Ishikawa (cell line): ENCODE measurements around the gene PRRC2B.

Experiments
- CEBPB ChIP-seq: IDR thresholded peaks from 2 replicates; pipeline ENCODE4 v1.6.1; 2012
- CREB1 ChIP-seq: IDR thresholded peaks from 2 replicates; pipeline ENCODE4 v1.6.1; 2012; ENCODE audit warnings: low read depth
- EGR1 ChIP-seq: IDR thresholded peaks from 2 replicates; pipeline ENCODE4 v1.6.1; 2012
- EP300 ChIP-seq: IDR thresholded peaks from 2 replicates; pipeline ENCODE4 v1.6.1; 2012; ENCODE audit warnings: borderline replicate concordance
- FOXM1 ChIP-seq: IDR thresholded peaks from 2 replicates; pipeline ENCODE4 v1.6.1; 2012; ENCODE audit warnings: low read depth, borderline replicate concordance
- MAX ChIP-seq: IDR thresholded peaks from 2 replicates; pipeline ENCODE4 v1.6.1; 2012
- NFIC ChIP-seq: IDR thresholded peaks from 2 replicates; pipeline ENCODE4 v1.6.1; 2012
- RAD21 ChIP-seq: IDR thresholded peaks from 2 replicates; pipeline ENCODE4 v1.6.1; 2012; ENCODE audit warnings: low read depth
- REST ChIP-seq: IDR thresholded peaks from 2 replicates; pipeline ENCODE4 v1.6.1; 2012; ENCODE audit warnings: low read depth, mild to moderate bottlenecking
- TAF1 ChIP-seq: IDR thresholded peaks from 2 replicates; pipeline ENCODE4 v1.6.1; 2012; ENCODE audit warnings: low read depth, mild to moderate bottlenecking
- TCF12 ChIP-seq: IDR thresholded peaks from 2 replicates; pipeline ENCODE4 v1.6.1; 2012; ENCODE audit warnings: low read depth
- TEAD4 ChIP-seq: IDR thresholded peaks from 2 replicates; pipeline ENCODE4 v1.6.1; 2012
- USF1 ChIP-seq: IDR thresholded peaks from 2 replicates; pipeline ENCODE4 v1.6.1; 2012
- YY1 ChIP-seq: IDR thresholded peaks from 2 replicates; pipeline ENCODE4 v1.6.1; 2012; ENCODE audit warnings: low read depth
- ZBTB7A ChIP-seq: IDR thresholded peaks from 2 replicates; pipeline ENCODE4 v1.6.1; 2012; ENCODE audit warnings: low read depth

Gene PRRC2B

GRCh38 chr9:131405858-131406537, 12.1 kb downstream of the PRRC2B start:
- TF ChIP-seq NFIC (peak; percentile 4; the same call in 1 of the 2 replicates), CREB1 (no peak), TCF12 (0 out of 2 replicates have a peak, but pooled peaks have one; percentile 10)

- TF ChIP-seq NFIC: no peak
- no peak for TF ChIP-seq USF1
- no peak for TF ChIP-seq FOXM1
- no peak for TF ChIP-seq EGR1
- no peak for TF ChIP-seq RAD21
- no peak for TF ChIP-seq CEBPB
- TF ChIP-seq TEAD4: no peak
- TF ChIP-seq TCF12: no peak
- TF ChIP-seq MAX: no peak
- TF ChIP-seq TAF1: no peak
- TF ChIP-seq CREB1: no peak
- no peak for TF ChIP-seq REST
- TF ChIP-seq EP300: no peak
Observed at GRCh38 chr9:131406563-131407436, 12.9 kb downstream of the PRRC2B start.

- TF ChIP-seq RAD21: peak; percentile 22; the same call in 1 of the 2 replicates
- TF ChIP-seq TAF1: no peak
Observed at GRCh38 chr9:131407717-131408195, 13.9 kb downstream of the PRRC2B start.

- TF ChIP-seq EGR1 (no peak), USF1 (no peak), FOXM1 (no peak), MAX (no peak), NFIC (no peak)
Observed at GRCh38 chr9:131409458-131409992, 15.6 kb downstream of the PRRC2B start.

- TF ChIP-seq EGR1 (no peak), MAX (no peak), USF1 (no peak), FOXM1 (no peak), CEBPB (no peak), TAF1 (no peak), RAD21 (no peak), TEAD4 (no peak), YY1 (no peak), CREB1 (no peak), ZBTB7A (no peak), TCF12 (no peak), REST (no peak), NFIC (no peak), EP300 (no peak)
Observed at GRCh38 chr9:131410044-131410491, 16.2 kb downstream of the PRRC2B start.
